Mucosa of descending colon (tissue), 3 donors: ENCODE data around the gene MRPS6. TPM values are rescaled to one million over a fixed set of nuclear protein-coding genes. Genes with fewer than 3 reads are reported as not detected.

Source experiments
- ATAC-seq: fragments of 200-7000 bp; cut with Tn5 transposase; one replicate; pipeline ENCODE4 v1.9.1; 2020; ENCODE audit warnings: mild to moderate bottlenecking, moderate library complexity
- DNase-seq, 3 donors: peaks; one replicate each; pipeline ENCODE4 v3.0.0-alpha.2; 2020
- H3K36me3 ChIP-seq: fragments of 200-600 bp; one replicate; pipeline ENCODE4 v1.8.0; 2021; ENCODE audit warnings: low read depth, mild to moderate bottlenecking
- H3K4me1 ChIP-seq: fragments of 200-600 bp; one replicate; pipeline ENCODE4 v1.8.0; 2021; ENCODE audit warnings: low read depth, mild to moderate bottlenecking
- H3K4me3 ChIP-seq: fragments of 200-600 bp; one replicate; pipeline ENCODE4 v1.8.0; 2021; ENCODE audit warnings: mild to moderate bottlenecking
- H3K9me3 ChIP-seq: fragments of 200-600 bp; one replicate; pipeline ENCODE4 v1.8.0; 2021; ENCODE audit warnings: mild to moderate bottlenecking
- CTCF ChIP-seq: fragments of 200-600 bp; IDR thresholded peaks from one replicate; pipeline ENCODE4 v1.8.0; 2022; ENCODE audit warnings: antibody characterized with exemption, mild to moderate bottlenecking
- intact Hi-C, 2 donors: fragments of 100-400 bp; cut with DNase I in 1 of 2; cut with micrococcal nuclease in 1 of 2; formaldehyde crosslinking; loops; one replicate each; pipeline versions ENCODE4 v1.11.0 to v1.11.1; 2022; cut with DNase I, micrococcal nuclease
- total RNA-seq, 3 donors: library from RNA; stranded (reverse); fragmentation: NEBNext Ultra II Directional in 2 of 3; extraction: Animal tissue kit (Norgen Biotek cat#: 25700) in 2 of 3; gene quantifications; one replicate each; pipeline versions ENCODE4 v1.2.1 to v1.2.4, GENCODE V29; 2021 to 2023
- donor health status: DM: no; HTN: no; CAD: no; lungs with moderate emphysema.
- donor health status: DM: no; HTN: no; CAD: no.
- donor health status: DM: no; HTN: yes; CAD: no.

MRPS6 gene
- total RNA-seq, 3 donors from 2014 or later: 38.7 to 102 (median 42.6) TPM

- H3K4me3 ChIP-seq: no peak overlapping the region
- H3K4me1 ChIP-seq: peaks cover 5% of the 10 kb centered on the region
- H3K9me3 ChIP-seq: no peaks in the 10 kb centered on the region
- intact Hi-C loops: no loop called here
- DNase-seq: no peak
- no peak for ATAC-seq
- no peak for TF ChIP-seq CTCF
- no peaks in the 10 kb centered on the region for H3K36me3 ChIP-seq
Observed at GRCh38 chr21:34128674-34129038, 55.3 kb downstream of the MRPS6 start.

GRCh38 chr21:34129039-34129891 is 55.9 kb downstream of the MRPS6 start:
- peak; percentile 83 for ATAC-seq
- no peaks in the 10 kb centered on the region for H3K9me3 ChIP-seq
- H3K4me1 ChIP-seq: peaks cover 5% of the 10 kb centered on the region
- H3K4me3 ChIP-seq: no peak overlapping the region
- DNase-seq: peak in 1 of 3 donors; percentile 51
- TF ChIP-seq CTCF: no peak
- H3K36me3 ChIP-seq: no peaks in the 10 kb centered on the region
- intact Hi-C loops: no loop called here

GRCh38 chr21:34129901-34130715 is 56.7 kb downstream of the MRPS6 start:
- ATAC-seq (no peak), DNase-seq (no peak)
- Histone ChIP-seq H3K4me3 (no peak overlapping the region), H3K36me3 (no peaks in the 10 kb centered on the region), H3K9me3 (no peaks in the 10 kb centered on the region), H3K4me1 (peaks cover 5% of the 10 kb centered on the region)
- no peak for TF ChIP-seq CTCF
- intact Hi-C loops: no loop called here

GRCh38 chr21:34130716-34130985 is 57.3 kb downstream of the MRPS6 start:
- Histone ChIP-seq H3K4me3 (no peak overlapping the region), H3K9me3 (no peaks in the 10 kb centered on the region), H3K36me3 (no peaks in the 10 kb centered on the region), H3K4me1 (peaks cover 5% of the 10 kb centered on the region)
- TF ChIP-seq CTCF: no peak
- no peak for ATAC-seq
- no peak for DNase-seq
- intact Hi-C loops: no loop called here

- H3K4me1 ChIP-seq: peaks cover 5% of the 10 kb centered on the region
- no peak for DNase-seq
- no peak for ATAC-seq
- intact Hi-C loops: no loop called here
- H3K9me3 ChIP-seq: no peaks in the 10 kb centered on the region
- no peaks in the 10 kb centered on the region for H3K36me3 ChIP-seq
- H3K4me3 ChIP-seq: no peak overlapping the region
- no peak for TF ChIP-seq CTCF
Observed at GRCh38 chr21:34131586-34131985, 58.2 kb downstream of the MRPS6 start.
